Body of pancreas (tissue), 4 donors: ENCODE results near the gene IL34. TPM values are rescaled to one million over a fixed set of nuclear protein-coding genes. Genes with fewer than 3 reads are reported as not detected.

Experiments
- ATAC-seq: fragments of 150-250 bp; one replicate; pipeline ENCODE4 v1.9.1; 2016
- DNase-seq, 4 donors: peaks; one replicate each; pipeline ENCODE4 v3.0.0-alpha.2; 2019
- H3K27ac ChIP-seq, 4 donors: fragments of 200-600 bp; sonication (generic); 1 replicate in 3 of 4; 2 replicates in 1 of 4; pipeline versions ENCODE4 v1.5.1 to v1.6.1; 2016 to 2019; ENCODE audit warnings: mild to moderate bottlenecking in 1 of 4, mixed read lengths in 1 of 4, moderate library complexity in 1 of 4
- H3K27me3 ChIP-seq, 2 donors: fragments of 200-600 bp; sonication (generic); one replicate each; pipeline ENCODE4 v1.6.0; 2016; ENCODE audit warnings: mild to moderate bottlenecking in 1 of 2
- H3K36me3 ChIP-seq, 2 donors: fragments of 200-600 bp; sonication (generic); replicated peaks in 1 of 2; 2 replicates each; pipeline ENCODE4 v1.5.1; 2016; ENCODE audit warnings: low read depth in 2 of 2; ENCODE audit not compliant: insufficient read depth in 1 of 2
- H3K4me1 ChIP-seq: fragments of 200-600 bp; sonication (generic); one replicate; pipeline ENCODE4 v1.6.0; 2016
- H3K4me3 ChIP-seq, 2 donors: fragments of 200-600 bp; sonication (generic); 1 replicate in 1 of 2; 2 replicates in 1 of 2; pipeline ENCODE4 v1.5.1; 2016 to 2019
- H3K9me3 ChIP-seq, 3 donors: fragments of 200-600 bp; sonication (generic); 1 replicate in 2 of 3; 2 replicates in 1 of 3; pipeline ENCODE4 v1.5.1; 2016
- POLR2A ChIP-seq, 3 donors: fragments of 450-650 bp; IDR thresholded peaks; one replicate each; pipeline ENCODE4 v1.6.1; 2016; ENCODE audit warnings: antibody characterized with exemption in 3 of 3, mild to moderate bottlenecking in 2 of 3
- WGBS, 2 donors: methylation state at CpG; one replicate each; pipeline ENCODE4 v1.1.5; 2017; 5-methylcytosine and 5-hydroxymethylcytosine counted together
- intact Hi-C: fragments of 100-400 bp; cut with DNase I; formaldehyde crosslinking; loops from one replicate; pipeline ENCODE4 v1.15.1; 2023
- total RNA-seq, 2 donors: library from RNA; depleted of rRNA; stranded (reverse); fragments of >200 nt; gene quantifications; one replicate each; pipeline ENCODE4 v1.1.0, GENCODE V29; 2016
- TF ChIP-seq, protein P1 (sequence below), 7 experiments: fragments of 450-650 bp in 4 of 7; fragments of 200-600 bp in 3 of 7; sonication (generic) in 3 of 7; IDR thresholded peaks; one replicate each; pipeline ENCODE4 v1.5.1; 2016 to 2019; ENCODE audit warnings: antibody characterized with exemption in 7 of 7

The IL34 gene
- total RNA-seq, 2 donors from 2014 or later = 0.78 to 3.0 TPM

DNA sequence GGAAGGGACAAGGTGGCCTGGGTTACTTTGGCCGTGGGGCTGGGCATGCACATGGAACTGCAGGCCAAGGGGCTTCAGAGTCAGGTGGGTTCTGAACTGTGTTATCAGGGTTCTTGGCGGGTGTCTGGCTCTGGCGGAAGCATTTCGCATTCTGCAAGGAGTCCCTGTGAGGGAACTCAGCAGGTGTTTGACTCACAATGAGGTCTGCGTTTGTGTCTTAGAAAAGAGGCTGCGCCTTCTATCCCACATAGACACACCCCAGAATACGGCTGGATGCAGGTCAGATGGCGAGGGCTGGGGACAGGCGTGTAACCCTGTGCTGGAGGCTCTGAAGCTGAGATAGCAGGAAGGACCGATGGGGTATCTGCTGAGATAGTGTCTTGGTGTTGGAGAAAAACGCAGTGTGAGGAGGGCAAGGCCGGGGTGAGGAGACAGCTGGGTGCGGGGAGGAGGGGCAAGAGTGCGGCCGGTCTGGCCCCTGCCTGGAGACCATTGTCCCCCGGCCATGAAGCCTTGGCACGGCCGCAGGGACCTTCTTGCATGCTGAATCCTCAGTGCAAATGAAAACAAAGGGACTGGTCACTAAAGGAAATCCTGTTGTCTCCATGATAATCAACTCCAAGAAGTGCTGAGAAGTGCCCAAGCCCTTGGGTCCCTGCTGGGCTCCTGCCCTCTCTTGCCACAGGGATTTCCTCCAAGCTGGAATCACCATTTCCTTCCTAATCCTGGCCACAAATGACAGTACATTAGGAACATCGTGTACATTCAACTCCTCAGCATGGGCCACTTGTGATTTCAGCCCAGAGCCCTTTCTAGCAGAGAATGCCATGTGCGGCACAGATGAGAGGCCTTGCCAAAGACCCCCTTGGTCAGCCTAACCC lies 62.2 kb downstream of the IL34 start:
- H3K36me3 ChIP-seq = no peaks in the 10 kb centered on the region
- TF ChIP-seq, protein P1, sequence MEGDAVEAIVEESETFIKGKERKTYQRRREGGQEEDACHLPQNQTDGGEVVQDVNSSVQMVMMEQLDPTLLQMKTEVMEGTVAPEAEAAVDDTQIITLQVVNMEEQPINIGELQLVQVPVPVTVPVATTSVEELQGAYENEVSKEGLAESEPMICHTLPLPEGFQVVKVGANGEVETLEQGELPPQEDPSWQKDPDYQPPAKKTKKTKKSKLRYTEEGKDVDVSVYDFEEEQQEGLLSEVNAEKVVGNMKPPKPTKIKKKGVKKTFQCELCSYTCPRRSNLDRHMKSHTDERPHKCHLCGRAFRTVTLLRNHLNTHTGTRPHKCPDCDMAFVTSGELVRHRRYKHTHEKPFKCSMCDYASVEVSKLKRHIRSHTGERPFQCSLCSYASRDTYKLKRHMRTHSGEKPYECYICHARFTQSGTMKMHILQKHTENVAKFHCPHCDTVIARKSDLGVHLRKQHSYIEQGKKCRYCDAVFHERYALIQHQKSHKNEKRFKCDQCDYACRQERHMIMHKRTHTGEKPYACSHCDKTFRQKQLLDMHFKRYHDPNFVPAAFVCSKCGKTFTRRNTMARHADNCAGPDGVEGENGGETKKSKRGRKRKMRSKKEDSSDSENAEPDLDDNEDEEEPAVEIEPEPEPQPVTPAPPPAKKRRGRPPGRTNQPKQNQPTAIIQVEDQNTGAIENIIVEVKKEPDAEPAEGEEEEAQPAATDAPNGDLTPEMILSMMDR (IDR thresholded peaks at IDR 0.05) = no peak
- TF ChIP-seq POLR2A (IDR thresholded peaks at IDR 0.05) = no peak
- H3K4me3 ChIP-seq = no peak overlapping the region
- intact Hi-C loops = no loop called here
- H3K27ac ChIP-seq = no peak overlapping the region
- WGBS, 2 donors = 74 to 77% methylated on average over 19 to 20 of the region's 20 CpGs
- no peaks in the 10 kb centered on the region for H3K9me3 ChIP-seq
- no peaks in the 10 kb centered on the region for H3K4me1 ChIP-seq
- no peaks in the 10 kb centered on the region for H3K27me3 ChIP-seq
- DNase-seq (no peak), ATAC-seq (no peak)

DNA sequence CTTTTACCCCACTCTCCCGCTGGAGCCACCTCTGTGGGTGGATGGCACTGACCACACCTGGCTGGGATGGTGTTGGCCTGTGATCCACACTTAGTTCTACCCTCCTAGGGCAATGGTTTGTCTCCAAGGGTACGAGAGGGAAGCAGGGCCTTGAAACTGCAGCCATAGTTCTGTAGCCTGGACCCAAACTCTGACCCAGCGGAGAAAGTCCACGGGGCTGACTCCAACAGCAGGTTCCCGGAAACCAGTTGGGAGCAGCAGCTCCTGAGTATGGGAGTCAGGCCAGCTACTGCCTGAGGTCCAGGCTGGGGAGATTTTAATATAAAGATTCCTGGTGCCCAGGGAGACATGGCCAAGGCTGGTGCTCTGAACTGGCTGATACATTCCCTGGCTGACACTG lies 63.1 kb downstream of the IL34 start:
- no peaks in the 10 kb centered on the region for H3K9me3 ChIP-seq
- intact Hi-C loops = no loop called here
- no peak overlapping the region for H3K4me3 ChIP-seq
- DNase-seq (no peak), ATAC-seq (no peak)
- H3K4me1 ChIP-seq = peaks cover under 1% of the 10 kb centered on the region
- TF ChIP-seq, protein P1 (IDR thresholded peaks at IDR 0.05) = no peak
- no peak for TF ChIP-seq POLR2A (IDR thresholded peaks at IDR 0.05)
- H3K27ac ChIP-seq = no peak overlapping the region
- no peaks in the 10 kb centered on the region for H3K36me3 ChIP-seq
- 98% methylated on average over 5 of the region's 5 CpGs for WGBS, 2 donors
- no peaks in the 10 kb centered on the region for H3K27me3 ChIP-seq

DNA sequence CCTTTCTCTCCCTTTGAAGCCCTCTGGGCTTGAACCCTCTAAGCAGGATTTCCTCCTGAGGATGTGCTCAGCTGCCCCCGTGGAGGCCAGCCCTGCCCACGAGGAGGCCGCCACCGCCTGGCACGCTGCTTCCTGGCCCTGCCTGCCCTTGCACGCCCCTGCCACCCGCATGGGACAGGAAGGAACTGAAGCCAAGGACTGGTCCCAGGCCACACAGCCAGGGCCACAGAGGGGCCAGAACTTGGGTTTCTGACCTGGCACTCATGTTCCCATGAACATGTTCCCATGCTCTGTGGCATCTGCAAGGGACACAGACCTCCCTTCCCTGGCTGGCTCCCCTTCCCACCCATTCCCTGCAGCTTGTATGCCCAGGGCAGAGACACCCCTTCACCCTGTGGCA lies 63.6 kb downstream of the IL34 start:
- no peaks in the 10 kb centered on the region for H3K36me3 ChIP-seq
- H3K27me3 ChIP-seq = no peaks in the 10 kb centered on the region
- H3K9me3 ChIP-seq = no peaks in the 10 kb centered on the region
- H3K4me1 ChIP-seq = peaks cover 5% of the 10 kb centered on the region
- 62% methylated on average over 7 of the region's 7 CpGs; no CpG with 5 or more reads in 1 of the 2 donors for WGBS, 2 donors
- intact Hi-C loops = no loop called here
- no peak overlapping the region for H3K4me3 ChIP-seq
- ATAC-seq (no peak), DNase-seq (no peak)
- TF ChIP-seq POLR2A (IDR thresholded peaks at IDR 0.05) = no peak
- TF ChIP-seq, protein P1 (IDR thresholded peaks at IDR 0.05) = no peak
- H3K27ac ChIP-seq = no peak overlapping the region

Other genes starting within 250 kb of the IL34 start
- 10 to 100 TPM in 1 of 2 donors, 1 to 10 TPM in 1; 9.1 to 11.2 TPM for gene ST3GAL2, start 207.5 kb upstream of the IL34 start, total RNA-seq
- gene FCSK, start 192.0 kb upstream of the IL34 start, total RNA-seq = 10 to 100 TPM; 15.0 to 28.3 TPM
- gene COG4, start 123.0 kb upstream of the IL34 start, total RNA-seq = 10 to 100 TPM; 23.1 to 43.8 TPM
- gene SF3B3, start 122.7 kb upstream of the IL34 start, total RNA-seq = 10 to 100 TPM; 47.5 to 53.4 TPM
- gene MTSS2, start 39.5 kb downstream of the IL34 start, total RNA-seq = 10 to 100 TPM in 1 of 2 donors, 1 to 10 TPM in 1; 8.8 to 23.4 TPM
- 10 to 100 TPM; 26.5 to 27.7 TPM for gene VAC14, start 154.6 kb downstream of the IL34 start, total RNA-seq